GM12878 (cell line): ENCODE results near the gene SMG5. TPM values are rescaled to one million over a fixed set of nuclear protein-coding genes. Genes with fewer than 3 reads are reported as not detected.

Experiments
- ATAC-seq: fragments of 200-7000 bp; cut with Tn5 transposase; 3 replicates; pipeline ENCODE4 v1.9.1; 2020; ENCODE audit warnings: mild to moderate bottlenecking, moderate library complexity
- BruUV-seq: library from RNA; stranded (reverse); fragments of 400-500 nt; replicated peaks from 2 replicates; lab custom pipeline; 2021; lab: Mats Ljungman, UMichigan
- CTCF ChIA-PET: fragments of 300-600 bp; sonication (Branson Sonifier 250); formaldehyde crosslinking; extraction: SDS; loops from one replicate; lab custom pipeline; 2021; ENCODE audit warnings: inconsistent platforms; lab: Yijun Ruan, JAX
- POLR2A ChIA-PET: fragments of 350-600 bp; formaldehyde crosslinking; extraction: SDS; loops from one replicate; lab custom pipeline; 2021; ENCODE audit warnings: inconsistent platforms; lab: Charles Lee
- RAD21 ChIA-PET: fragments of 300-600 bp; sonication (Branson Sonifier 250); formaldehyde crosslinking; loops from one replicate; lab custom pipeline; 2023; ENCODE audit warnings: antibody characterized with exemption; ENCODE audit not compliant: unreplicated experiment; lab: Charles Lee
- SMC1A ChIA-PET: fragments of 300-600 bp; sonication (Branson Sonifier 250); formaldehyde crosslinking; loops from one replicate; lab custom pipeline; 2023; ENCODE audit not compliant: unreplicated experiment, uncharacterized antibody; lab: Charles Lee
- DNase-seq: peaks from one replicate; pipeline ENCODE4 v3.0.0-alpha.2; 2011; ENCODE audit warnings: low read depth, low spot score
- FAIRE-seq: peaks from 3 replicates; lab custom pipeline; 2011; peaks lifted over from hg19 to GRCh38; lab: Jason Lieb, UNC
- H2AFZ ChIP-seq: 2 replicates; pipeline ENCODE4 v1.6.0; 2011; ENCODE audit warnings: low read depth, low read length, control low read depth; ENCODE audit not compliant: control insufficient read depth
- H3K27ac ChIP-seq: 2 replicates; pipeline ENCODE4 v1.5.1; 2011; ENCODE audit warnings: control low read depth; ENCODE audit not compliant: control insufficient read depth, insufficient read depth
- H3K27me3 ChIP-seq, 2 experiments: replicated peaks in 1 of 2; 2 replicates each; pipeline versions ENCODE4 v1.6.0 to v1.6.1; 2011; ENCODE audit warnings: low read length in 1 of 2; ENCODE audit not compliant: control insufficient read depth in 2 of 2, insufficient read depth in 2 of 2
- H3K36me3 ChIP-seq, 2 experiments: 2 replicates each; pipeline ENCODE4 v1.5.1; 2011; ENCODE audit warnings: low read length in 1 of 2; ENCODE audit not compliant: control insufficient read depth in 2 of 2, insufficient read depth in 2 of 2
- H3K4me1 ChIP-seq: 2 replicates; pipeline ENCODE4 v1.6.1; 2011; ENCODE audit warnings: mild to moderate bottlenecking, low read length, moderate library complexity, mixed read lengths; ENCODE audit not compliant: control insufficient read depth, insufficient read depth
- H3K4me2 ChIP-seq: 2 replicates; pipeline ENCODE4 v1.6.0; 2011; ENCODE audit warnings: control low read depth; ENCODE audit not compliant: control insufficient read depth, insufficient read depth
- H3K4me3 ChIP-seq: fragments of 200-600 bp; sonication (generic); 2 replicates; pipeline ENCODE4 v1.5.1; 2016
- H3K79me2 ChIP-seq: 2 replicates; pipeline ENCODE4 v1.6.0; 2011; ENCODE audit warnings: low read length; ENCODE audit not compliant: control insufficient read depth, insufficient read depth
- H3K9ac ChIP-seq: 2 replicates; pipeline ENCODE4 v1.8.0; 2011; ENCODE audit warnings: low read length, control low read depth, mixed read lengths; ENCODE audit not compliant: control insufficient read depth, insufficient read depth
- H3K9me3 ChIP-seq: replicated peaks from 3 replicates; pipeline ENCODE4 v1.5.1; 2011; ENCODE audit warnings: mild to moderate bottlenecking, low read length; ENCODE audit not compliant: control insufficient read depth, insufficient read depth
- H4K20me1 ChIP-seq: 2 replicates; pipeline ENCODE4 v1.6.0; 2011; ENCODE audit not compliant: control insufficient read depth, insufficient read depth
- DPF2 ChIP-seq: fragments of 450-650 bp; IDR thresholded peaks from 2 replicates; pipeline ENCODE4 v1.6.1; 2017; ENCODE audit warnings: mild to moderate bottlenecking
- IKZF2 ChIP-seq, 2 experiments: fragments of 450-650 bp; IDR thresholded peaks; 2 replicates each; pipeline ENCODE4 v1.6.1; 2017; ENCODE audit warnings: mild to moderate bottlenecking in 2 of 2, moderate library complexity in 2 of 2
- NR2C1 ChIP-seq: fragments of 450-650 bp; IDR thresholded peaks from 2 replicates; pipeline ENCODE4 v1.6.1; 2017; ENCODE audit warnings: antibody characterized with exemption, mild to moderate bottlenecking, moderate library complexity
- SIN3A ChIP-seq: IDR thresholded peaks from 2 replicates; pipeline ENCODE4 v1.6.1; 2012; ENCODE audit warnings: low read depth, low read length, improper control_type of control experiment
- SMARCA5 ChIP-seq: fragments of 450-650 bp; IDR thresholded peaks from 2 replicates; pipeline ENCODE4 v1.6.1; 2017; ENCODE audit warnings: mild to moderate bottlenecking
- SREBF2 ChIP-seq: IDR thresholded peaks from 2 replicates; pipeline ENCODE4 v1.6.1; 2012; ENCODE audit warnings: mild to moderate bottlenecking, low read length
- WGBS: methylation state at CpG from one replicate; pipeline ENCODE4 v1.1.6; 2016; ENCODE audit warnings: low lambda C conversion rate; ENCODE audit not compliant: insufficient replicate concordance, insufficient coverage; ENCODE audit errors: missing lambda C conversion rate; 5-methylcytosine and 5-hydroxymethylcytosine counted together
- in situ Hi-C: fragments of 300-500 bp; cut with MboI; formaldehyde crosslinking; loops from 9 replicates; pipeline ENCODE4 v1.14.3; 2018; ENCODE audit warnings: mixed read lengths
- intact Hi-C: fragments of 100-400 bp; cut with micrococcal nuclease; formaldehyde crosslinking; loops from one replicate; pipeline ENCODE4 v1.14.2; 2022; ENCODE audit not compliant: unreplicated experiment
- polyA plus RNA-seq, 11 experiments: library from polyadenylated mRNA; depleted of rRNA in 4 of 11; unstranded in 6 of 11; stranded (reverse) in 5 of 11; fragments of >200 nt; fragmentation: Nextera tagmentation in 4 of 11; fragmentation: Illumina TruSeq in 1 of 11; extraction: Ambion mirVana in 4 of 11; extraction: Trizol in 1 of 11; gene quantifications; 1 replicate in 1 of 11; 2 replicates in 10 of 11; pipeline versions ENCODE4 v1.2.1 to v1.2.3, GENCODE V29; 2011 to 2016; ENCODE audit warnings: inconsistent platforms in 2 of 11, missing spikeins in 2 of 11, low read depth in 1 of 11
- total RNA-seq, 4 experiments: library from RNA; depleted of rRNA in 3 of 4; stranded (reverse); fragments of >200 nt in 3 of 4; fragmentation: Illumina TruSeq in 1 of 4; extraction: Trizol in 1 of 4; gene quantifications; 2 replicates each; pipeline versions ENCODE4 v1.2.1 to v1.2.3, GENCODE V29; 2013 to 2021
- TF ChIP-seq, protein P1 (sequence below): IDR thresholded peaks from 2 replicates; pipeline ENCODE4 v1.6.1; 2011; ENCODE audit warnings: borderline replicate concordance, low read depth, mild to moderate bottlenecking, moderate library complexity, mixed read lengths, low read length; ENCODE audit not compliant: insufficient read depth; ENCODE audit errors: extremely low read length
- TF ChIP-seq, protein P2 (sequence below): IDR thresholded peaks from 2 replicates; pipeline ENCODE4 v1.6.1; 2011; ENCODE audit warnings: low read depth, mild to moderate bottlenecking, low read length, moderate library complexity, borderline replicate concordance; ENCODE audit errors: extremely low read depth
- TF ChIP-seq, protein P3 (sequence below): fragments of 450-650 bp; IDR thresholded peaks from 2 replicates; pipeline ENCODE4 v1.6.1; 2016; ENCODE audit warnings: mild to moderate bottlenecking

Gene SMG5
- total and polyA plus RNA-seq, 10 of the 15 experiments (the other 5 are each of a cell fraction or from before 2014, with no cell fraction given): 0.76 to 61.5 (median 48.8) TPM

DNA sequence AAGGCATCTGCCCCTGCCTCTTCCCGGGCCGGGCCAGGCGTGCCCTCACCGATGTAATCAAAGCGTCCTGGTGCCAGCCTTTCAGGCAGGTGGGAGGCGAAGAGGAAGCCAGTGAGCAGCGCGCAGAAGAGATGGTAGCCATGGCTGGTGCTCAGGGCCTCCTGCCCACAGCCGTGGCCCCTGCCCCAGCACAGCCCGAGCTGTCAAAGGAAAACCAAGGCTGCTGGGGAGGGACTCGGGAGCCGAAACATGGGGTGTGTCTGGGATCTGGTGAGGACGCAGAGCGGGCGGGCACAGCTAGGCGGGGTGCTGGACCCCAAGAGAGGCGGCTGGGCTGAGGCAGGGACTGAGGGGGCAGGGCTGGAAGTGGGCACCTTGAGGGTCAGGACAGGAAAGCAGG lies 37.9 kb downstream of the SMG5 start (continued):
- no peak for TF ChIP-seq IKZF2 (IDR thresholded peaks at IDR 0.05)
- TF ChIP-seq, protein P1, sequence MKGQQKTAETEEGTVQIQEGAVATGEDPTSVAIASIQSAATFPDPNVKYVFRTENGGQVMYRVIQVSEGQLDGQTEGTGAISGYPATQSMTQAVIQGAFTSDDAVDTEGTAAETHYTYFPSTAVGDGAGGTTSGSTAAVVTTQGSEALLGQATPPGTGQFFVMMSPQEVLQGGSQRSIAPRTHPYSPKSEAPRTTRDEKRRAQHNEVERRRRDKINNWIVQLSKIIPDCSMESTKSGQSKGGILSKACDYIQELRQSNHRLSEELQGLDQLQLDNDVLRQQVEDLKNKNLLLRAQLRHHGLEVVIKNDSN: no peak
- no peak for TF ChIP-seq SIN3A
- TF ChIP-seq, protein P2, sequence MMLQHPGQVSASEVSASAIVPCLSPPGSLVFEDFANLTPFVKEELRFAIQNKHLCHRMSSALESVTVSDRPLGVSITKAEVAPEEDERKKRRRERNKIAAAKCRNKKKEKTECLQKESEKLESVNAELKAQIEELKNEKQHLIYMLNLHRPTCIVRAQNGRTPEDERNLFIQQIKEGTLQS: no peak
- TF ChIP-seq, protein P3, sequence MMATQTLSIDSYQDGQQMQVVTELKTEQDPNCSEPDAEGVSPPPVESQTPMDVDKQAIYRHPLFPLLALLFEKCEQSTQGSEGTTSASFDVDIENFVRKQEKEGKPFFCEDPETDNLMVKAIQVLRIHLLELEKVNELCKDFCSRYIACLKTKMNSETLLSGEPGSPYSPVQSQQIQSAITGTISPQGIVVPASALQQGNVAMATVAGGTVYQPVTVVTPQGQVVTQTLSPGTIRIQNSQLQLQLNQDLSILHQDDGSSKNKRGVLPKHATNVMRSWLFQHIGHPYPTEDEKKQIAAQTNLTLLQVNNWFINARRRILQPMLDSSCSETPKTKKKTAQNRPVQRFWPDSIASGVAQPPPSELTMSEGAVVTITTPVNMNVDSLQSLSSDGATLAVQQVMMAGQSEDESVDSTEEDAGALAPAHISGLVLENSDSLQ: no peak
- TF ChIP-seq SMARCA5: no peak
- TF ChIP-seq NR2C1: no peak
- TF ChIP-seq, all 136 proteins: peak for 0

DNA sequence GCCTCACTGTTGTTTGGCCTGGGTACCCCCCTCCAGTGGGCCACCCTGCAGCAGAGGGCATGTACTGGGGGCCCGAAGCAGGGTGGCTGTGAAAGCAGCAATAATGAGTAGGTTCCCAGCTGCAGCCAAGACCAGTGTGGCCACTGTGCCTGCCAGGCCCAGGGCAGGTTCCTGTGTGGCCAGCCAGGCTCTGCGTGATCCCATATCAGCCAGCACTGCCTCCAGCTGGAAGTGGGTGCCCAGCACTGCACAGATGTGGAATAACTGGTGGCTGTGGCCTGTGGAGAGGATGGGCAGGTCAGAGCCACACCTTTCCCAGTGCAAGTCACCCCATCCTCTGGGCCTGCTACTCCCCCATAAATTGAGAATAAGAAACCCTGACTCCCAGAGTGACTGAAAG lies 38.5 kb downstream of the SMG5 start:
- no TSS peak for BruUV-seq

More for the DNA sequence above, 38.5 kb downstream of the SMG5 start:
- intact Hi-C loops: no loop called here
- Histone ChIP-seq H3K27ac (no peak overlapping the region), H3K4me3 (no peak overlapping the region), H3K9ac (no peak overlapping the region), H3K36me3 (peaks cover 4% of the 10 kb centered on the region in 2 experiments), H3K79me2 (no peaks in the 10 kb centered on the region), H4K20me1 (no peaks in the 10 kb centered on the region), H3K27me3 (no peaks in the 10 kb centered on the region), H2AFZ (no peak overlapping the region), H3K4me2 (no peak overlapping the region), H3K9me3 (no peaks in the 10 kb centered on the region), H3K4me1 (peaks cover 25% of the 10 kb centered on the region)
- no peak for ATAC-seq
- CTCF ChIA-PET: no interaction called here
- RAD21 ChIA-PET: no interaction called here
- TF ChIP-seq DPF2: no peak
- TF ChIP-seq SREBF2: no peak
- SMC1A ChIA-PET: no interaction called here
- in situ Hi-C loops: no loop called here
- 93% methylated on average over 2 of the region's 2 CpGs for whole genome bisulfite sequencing
- POLR2A ChIA-PET: no interaction called here
- no peak for FAIRE-seq
- no peak for DNase-seq
